SW480 (cell line): ENCODE results near the gene GPC3.
"Not testable (repeated sequence)": the region's sequence is repeated elsewhere in the genome, so short reads cannot be mapped to it uniquely, and the experiment has no call there.

Source experiments
- DNase-seq: peaks from one replicate; pipeline ENCODE4 v3.0.0-alpha.2; 2016; ENCODE audit warnings: low spot score

The GPC3 gene

DNA sequence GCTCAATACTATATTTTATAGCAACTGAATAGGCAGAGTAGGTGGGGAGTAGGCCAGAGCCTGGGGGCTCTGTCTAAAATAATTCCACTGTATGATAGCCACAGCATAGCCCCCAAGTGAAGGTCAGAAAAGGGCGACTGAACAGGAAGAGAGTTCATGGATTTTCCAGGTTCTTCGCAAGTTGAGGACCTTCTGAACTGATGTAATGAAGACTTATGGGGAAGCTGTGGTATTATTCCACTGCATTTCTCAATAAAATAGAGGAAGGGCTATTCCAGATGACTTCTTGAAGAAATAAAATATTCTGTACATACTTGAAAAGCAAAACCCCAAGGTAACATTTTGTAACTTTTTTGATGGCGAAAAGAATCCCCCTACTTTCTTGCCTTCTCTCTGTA is 338.7 kb downstream of the GPC3 start:
- DNase-seq, result no peak

DNA sequence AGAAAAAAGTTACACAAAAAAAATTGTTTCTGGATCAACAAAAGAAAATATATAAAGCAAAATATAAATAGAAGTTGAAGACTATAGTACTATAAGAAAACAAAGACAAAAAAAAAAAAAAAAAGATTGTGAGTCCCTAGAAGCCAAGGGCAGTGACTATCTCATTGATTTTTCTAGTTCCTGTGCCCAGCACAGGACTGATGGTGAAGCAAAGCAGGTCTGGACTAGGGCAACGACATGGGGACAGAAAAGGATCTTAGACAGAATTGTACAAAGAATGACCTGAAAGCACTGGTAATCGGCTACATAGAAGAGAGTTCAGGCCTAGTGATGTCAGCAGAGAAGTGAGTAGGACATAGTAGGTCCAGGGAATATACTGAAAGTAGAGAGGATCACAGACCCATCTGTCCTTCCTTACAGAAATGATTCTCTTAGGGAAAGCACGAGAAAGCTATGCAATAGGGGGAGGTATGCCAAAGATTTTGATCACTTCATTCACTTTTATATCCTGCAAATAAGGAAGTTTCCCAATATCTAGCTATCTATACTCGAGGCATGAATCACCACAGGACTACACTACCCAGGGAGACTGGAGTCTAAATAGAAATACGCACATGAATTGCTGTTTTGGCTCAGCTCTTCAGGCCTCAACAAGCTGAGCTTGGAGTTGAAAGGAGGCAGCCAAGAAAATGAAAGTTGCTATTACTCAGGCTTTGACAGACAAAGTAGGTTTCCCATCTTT is 339.2 kb downstream of the GPC3 start:
- DNase-seq, result no peak

DNA sequence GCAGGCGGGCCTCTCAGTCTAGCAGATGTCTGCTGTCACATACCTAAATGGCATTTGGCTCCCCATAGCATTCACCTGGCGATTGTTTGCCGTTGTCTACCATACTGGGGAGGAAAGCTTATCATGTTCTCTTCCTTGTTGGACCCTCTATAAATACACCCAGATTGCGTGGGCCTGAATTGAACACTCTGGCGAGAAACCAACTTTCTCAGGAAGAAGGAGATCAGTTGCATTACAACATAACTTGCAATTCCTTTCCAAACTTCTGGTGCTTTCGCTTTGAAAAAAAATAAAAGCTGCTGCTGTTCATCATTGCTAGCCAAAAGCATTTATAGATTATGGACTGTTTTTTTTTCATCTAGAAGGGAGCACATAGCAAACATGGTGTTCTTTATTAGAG is 340.1 kb downstream of the GPC3 start:
- DNase-seq, result no peak

DNA sequence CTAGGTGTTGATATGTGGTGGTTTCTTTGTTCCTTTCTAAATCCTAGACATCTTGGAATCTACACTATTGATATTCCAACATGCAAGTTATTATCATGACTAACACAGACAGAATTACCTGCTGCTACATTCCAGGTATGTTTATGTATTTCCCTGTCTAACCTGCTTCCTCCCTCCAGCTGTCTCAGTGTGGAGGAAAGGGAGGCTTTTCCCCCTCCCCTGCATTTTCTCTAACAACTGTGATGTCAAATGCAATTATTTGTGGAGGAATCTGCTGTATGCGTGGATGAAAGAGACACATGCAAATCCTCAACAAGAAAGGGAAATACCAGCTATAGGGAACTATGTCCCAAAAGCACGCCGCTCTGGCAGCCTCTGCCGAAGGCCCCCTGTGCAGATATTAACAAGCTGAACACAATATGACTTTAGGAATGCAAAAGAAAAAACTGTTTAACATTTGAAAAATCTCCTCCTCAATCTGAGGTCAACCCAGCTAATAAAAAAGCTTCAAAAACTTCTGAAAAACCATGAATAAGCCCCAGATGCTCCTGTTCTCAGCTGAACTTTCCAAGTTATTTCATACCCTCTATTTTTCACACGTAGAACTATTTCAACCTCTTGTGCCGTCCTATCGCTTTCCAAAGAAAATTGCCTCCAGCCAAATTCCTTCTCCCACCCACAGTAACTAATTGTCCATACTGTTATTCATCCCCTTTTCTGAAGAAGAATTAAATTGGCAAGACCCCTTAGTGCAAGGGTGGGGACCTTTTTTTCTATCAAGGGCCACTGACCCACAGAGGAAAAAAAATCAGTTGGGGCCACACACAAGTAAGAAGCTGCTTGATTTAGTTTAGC is 345.0 kb downstream of the GPC3 start:
- DNase-seq, result no peak

DNA sequence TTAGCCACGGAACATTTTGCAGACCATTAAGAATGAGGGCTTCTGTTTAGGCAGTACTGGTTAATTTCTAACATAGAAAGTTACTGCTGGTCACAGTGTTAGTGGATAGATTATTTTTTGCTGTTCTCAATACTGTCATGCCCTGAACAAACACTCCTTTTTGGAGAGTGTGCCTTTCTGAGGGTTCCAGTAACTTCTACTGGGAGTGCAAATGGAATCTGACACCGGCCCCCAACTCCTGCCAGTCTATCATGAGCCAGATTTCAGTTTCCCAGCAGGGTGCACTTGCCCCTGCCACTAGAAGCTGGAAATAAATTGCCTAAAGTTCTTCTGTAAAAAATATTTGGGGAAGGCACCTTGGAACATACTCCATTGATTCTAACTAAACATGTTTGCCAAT is 345.7 kb downstream of the GPC3 start:
- DNase-seq, result no peak

DNA sequence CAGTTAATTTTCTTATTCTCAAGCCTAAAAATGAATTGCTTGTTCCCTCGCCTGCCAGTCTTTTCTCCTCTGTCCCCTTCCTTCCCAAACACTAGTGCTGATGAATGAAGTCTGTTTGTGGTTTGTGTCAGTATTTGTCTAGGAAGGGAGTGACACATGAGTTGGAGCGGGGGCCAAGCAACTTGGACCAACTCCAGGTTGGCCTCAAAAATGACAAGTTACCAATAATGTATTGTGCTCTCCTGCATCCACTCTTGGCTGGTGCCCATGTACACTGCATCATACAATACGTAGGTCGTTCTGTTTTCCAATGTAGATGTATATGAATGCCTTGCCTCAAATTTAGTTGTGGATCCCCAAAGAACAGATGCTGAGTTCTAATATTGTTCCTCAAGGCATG is 347.1 kb downstream of the GPC3 start:
- DNase-seq, result no peak

DNA sequence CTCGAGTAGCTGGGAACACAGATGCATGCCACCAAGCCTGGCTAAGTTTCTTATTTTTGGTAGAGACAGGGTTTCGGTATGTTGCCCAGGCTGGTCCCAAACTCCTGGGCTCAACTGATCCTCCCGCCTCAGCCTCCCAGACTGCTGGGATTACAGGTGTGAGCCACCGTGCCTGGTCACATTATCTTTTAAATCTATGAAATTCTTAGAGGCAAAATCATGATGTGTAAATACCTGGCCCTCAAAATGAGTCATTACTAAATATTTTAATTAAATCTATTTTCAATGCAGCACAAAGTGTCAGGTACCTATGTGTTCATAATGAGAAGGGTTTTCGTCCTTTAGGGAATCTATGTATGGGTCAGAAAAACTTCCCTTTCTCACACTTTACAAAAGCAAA is 347.6 kb downstream of the GPC3 start:
- DNase-seq, result no peak

DNA sequence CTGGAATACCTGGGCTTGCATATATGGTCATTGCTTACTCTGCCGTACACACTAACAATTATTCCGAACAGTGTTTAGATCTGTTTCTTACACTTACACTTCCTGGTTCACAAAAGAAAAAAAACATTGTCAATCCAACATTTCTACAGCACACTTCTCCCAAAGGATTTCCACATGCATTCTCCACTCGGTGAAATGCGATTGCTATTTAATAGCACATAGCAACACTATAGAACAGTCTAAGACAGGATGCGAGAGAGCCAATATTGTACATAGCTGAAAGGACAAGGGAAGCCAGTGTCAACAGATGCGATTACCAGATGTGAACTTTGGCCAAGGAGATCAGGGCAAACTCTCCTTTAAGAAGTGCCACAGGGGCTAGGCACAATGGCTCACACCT is 349.4 kb downstream of the GPC3 start:
- no peak for DNase-seq

DNA sequence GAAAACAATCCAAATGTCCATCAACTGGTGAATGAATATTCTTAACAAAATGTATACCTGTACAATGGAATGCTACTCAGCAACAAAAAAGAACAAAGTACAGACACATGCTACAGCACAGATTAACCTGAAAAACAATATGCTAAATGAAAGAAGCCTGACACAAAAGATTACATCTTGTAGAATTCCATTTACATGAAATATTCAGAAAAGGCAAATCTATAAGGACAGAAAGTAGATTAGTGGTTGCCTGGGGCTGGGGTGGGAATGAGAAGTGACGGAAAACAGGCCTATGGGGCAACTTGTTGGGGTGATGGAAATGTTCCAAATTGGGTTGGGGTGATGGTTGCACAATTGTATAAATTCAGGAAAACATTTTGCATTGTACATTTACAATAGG is 351.0 kb downstream of the GPC3 start:
- DNase-seq, result no peak

DNA sequence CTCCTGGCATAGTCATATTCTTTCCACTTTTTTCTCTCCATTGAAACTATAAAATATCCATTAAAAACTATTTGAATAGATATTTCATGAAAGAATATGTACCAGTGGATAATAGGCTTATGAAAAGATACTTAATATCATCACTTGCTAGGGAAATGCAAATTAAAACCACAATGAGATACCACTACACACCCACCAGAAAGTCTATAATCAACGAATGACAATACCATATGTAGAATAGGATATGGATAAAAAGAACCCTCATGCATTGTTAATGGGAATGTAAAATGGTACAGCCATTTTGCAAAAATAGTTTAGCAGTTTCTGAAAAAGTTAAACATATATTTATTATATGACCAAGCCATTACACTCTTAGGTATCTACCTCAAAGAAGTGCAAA is 351.4 kb downstream of the GPC3 start:
- no peak for DNase-seq

DNA sequence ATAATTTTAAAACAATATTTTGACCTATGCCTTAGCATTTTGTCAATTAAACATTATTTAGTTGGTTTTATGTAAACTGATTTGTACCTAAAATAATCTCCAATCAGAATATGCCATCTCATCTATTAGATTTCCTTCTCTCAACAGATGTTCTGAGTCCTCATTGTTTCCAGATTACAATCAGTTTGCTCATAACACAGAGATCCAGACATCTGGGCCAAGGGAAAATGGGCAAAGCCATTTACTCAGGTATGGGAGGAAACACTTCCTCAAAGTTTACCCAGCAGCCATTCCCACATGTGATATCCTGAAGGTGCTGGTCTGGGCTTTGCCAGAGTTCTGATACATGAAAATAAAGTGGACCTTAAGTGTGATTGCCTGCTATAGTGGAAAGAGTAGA is 352.2 kb downstream of the GPC3 start:
- no peak for DNase-seq

DNA sequence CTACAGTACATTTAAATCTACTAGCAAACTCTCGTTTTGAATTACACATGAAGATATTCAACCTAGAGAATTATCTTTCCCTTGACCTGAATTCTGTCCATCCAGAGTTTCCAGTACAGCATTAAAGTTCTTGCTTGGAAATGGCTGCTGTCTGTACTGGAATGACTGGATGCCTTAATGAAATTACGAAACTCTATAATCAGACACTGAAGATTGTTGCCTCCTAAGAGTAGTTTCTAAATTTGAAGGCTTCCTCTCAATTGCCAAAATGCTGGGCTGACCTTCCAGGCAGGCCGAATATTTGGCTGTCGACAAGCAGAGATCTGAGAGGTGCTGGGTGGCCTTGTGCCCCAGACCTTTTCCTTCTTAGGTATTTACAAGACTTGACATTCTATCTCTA is 355.0 kb downstream of the GPC3 start:
- DNase-seq, result no peak

DNA sequence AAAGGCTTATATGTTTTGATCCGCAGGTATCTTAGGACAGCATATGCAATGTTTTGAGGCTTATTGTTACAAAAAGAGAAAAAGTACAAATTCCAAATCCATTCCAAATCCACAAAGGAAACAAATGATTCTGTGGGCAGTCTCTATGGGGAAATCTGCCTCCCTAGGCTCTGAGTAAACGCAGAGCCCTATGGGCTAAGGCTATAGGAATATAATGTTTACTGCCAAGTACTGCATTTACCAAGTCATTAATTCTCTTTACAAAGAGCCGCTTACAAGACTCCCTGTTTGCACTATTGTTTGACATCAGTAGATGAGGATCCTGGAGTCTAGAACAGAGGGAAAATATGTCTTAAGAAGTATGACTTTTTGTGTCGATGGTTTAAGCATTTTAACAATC is 357.7 kb downstream of the GPC3 start:
- no peak for DNase-seq

DNA sequence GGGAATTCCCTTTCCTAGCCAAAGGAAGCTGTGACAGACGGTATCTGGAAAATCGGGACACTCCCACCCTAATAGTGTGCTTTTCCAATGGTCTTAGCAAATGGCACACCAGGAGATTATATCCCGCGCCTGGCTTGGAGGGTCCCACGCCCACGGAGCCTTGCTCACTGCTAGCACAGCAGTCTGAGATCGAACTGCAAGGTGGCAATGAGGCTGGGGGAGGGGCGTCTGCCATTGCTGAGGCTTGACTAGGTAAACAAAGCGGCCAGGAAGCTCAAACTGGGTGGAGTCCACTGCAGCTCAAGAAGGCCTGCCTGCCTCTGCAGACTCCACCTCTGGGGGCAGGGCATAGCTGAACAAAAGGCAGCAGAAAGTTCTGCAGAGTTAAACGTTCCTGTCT is 364.0 kb downstream of the GPC3 start:
- DNase-seq, result not testable (repeated sequence)

DNA sequence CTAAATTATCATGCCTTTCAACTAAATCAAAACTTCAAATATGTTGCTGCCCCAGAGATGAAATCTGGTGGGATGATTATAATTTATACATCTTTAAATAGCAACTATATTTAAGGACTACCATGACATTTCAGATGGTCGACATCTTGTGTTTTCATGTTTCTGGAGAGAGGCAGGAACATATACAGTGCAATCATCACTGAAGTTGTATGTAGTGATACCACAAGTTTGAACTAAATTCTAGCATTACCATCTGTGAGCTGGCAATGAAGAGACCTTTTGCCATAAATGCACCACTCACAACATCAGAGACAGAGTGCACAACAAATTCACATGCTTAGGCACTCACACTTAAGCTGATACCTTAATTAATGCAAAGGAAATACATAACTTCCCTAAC is 373.7 kb downstream of the GPC3 start:
- no peak for DNase-seq

DNA sequence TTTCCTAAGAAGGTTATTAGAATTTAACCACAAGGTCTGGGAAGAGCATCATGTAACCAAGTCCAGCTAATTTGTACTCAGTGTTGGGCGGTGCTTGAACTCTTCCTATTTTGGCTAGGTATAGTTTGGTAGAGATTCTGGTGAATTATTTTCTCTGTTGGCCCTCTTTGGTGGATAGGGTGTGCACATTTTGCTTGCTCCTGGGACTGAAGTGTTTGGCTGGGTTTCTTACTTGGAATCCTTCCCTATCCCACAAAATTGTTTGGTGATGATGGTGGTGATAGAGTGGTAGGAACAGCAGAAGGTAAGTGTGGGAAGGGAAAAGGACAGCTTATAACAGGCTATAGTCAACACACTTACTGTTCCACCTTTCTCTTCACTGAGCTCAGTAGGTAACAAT is 375.3 kb downstream of the GPC3 start:
- DNase-seq, result no peak

DNA sequence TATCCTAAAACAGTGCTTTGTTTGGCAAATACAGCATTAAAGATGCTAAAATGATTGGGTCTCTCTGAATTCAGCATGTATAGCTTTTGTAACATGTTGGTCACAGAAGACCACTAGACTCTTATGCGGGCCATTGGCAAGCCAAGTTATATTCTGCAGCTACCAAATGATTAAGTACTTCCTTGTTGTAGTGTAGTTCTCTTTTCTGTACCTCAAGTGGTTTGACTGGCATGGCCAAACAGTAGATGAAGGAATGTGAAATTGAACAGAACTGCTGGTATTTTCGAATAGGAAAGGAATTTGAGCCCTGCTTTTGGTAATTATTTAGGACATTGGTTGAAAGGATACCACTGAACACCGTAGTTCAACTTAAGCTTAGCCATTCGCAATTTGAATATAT is 376.2 kb downstream of the GPC3 start:
- no peak for DNase-seq

DNA sequence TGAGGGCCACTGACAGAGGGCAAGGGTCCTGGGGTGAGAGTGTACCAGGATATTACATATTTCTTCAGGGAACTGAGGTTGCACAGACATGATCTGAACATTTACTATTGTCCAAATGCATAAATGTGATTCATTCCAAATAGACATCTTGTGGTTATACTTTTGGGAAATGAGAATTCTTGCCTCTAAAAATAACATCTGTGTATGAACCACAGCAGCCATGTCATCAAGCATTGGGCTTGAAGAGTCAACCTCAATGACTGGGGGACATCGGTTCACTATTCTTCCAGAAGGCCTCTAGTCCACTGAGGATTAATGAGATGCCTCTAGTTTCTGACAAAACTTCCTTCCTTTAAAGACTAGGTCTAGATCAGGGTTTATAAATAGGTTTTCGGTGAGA is 377.0 kb downstream of the GPC3 start:
- no peak for DNase-seq

DNA sequence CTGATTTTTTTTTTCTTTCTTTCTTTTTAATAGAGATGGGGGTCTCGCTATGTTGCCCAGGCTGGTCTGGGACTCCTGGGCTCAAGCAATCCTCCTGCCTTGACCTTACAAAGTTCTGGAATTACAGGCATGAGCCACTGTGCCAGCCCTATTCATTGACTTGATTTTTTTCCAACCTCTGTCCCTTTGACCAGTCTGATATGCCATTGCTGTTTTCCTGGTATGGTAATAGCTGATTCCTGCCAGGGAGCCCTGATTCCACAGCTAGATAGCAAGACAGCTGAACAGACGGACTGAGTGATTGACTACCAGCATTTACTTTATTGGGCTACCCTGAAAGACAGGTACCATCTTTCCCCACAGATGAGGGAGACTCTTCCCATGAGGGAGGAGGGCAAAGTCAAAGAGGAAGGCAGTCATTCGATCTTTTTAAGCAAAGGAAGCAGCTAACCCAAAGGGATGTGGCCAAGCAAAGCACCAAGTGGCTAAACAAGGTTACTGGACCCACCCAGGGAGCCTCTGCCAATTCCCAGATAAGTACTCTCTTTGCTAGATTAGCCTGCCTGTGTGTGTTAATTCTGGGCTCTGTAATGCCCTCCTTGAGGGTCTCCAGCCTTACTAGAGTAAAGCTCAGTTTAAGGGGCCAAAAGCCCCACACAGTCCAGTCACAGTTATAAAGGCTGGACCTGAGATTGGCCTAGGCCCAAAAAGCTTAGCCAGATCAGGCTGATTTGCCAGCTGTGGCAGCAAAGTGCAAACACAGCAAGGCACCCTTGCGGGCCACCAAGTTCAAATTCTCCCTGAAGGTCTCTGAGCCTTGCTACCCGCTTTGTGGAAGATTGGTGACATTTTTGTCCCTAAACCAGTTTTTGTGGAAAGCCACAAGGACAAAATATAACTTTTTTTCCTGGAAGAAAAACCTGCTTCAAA is 377.7 kb downstream of the GPC3 start:
- no peak for DNase-seq

DNA sequence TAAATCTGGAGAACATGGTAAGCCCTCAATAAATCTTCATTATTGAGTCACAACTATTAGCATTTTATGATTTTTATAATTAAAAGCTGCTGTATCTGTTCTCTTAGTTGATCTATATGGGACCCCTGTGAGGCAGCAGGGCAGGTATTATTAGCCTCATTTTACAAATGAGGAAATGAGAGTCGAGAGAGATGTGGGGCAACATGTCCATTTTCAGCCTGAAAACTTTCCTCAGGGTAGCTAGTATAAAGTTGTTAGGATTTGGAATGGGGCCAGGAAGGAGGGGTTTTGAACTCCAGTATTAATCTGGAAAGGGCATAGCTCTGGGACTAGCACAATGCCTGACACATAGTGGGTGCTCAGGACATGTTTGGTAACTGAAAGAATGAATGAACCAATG is 378.4 kb downstream of the GPC3 start:
- no peak for DNase-seq

DNA sequence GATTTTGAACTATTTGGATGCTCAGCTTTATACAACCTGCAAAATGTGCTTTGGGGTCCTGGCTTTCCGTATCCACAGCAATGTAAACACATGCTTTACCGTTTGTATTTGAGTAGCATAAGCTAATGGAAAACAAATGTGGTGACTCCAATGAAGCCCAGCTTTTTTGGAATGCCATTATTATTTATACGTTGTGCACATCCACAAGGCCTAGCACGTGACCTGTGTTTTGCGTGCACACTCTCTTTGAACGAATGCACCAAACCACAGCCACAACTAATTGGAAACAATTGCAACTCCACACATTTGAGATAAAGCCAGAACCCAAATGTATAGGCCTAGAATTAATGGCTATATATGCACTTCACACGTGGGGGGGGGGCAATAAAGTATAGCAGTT is 380.6 kb downstream of the GPC3 start:
- no peak for DNase-seq

DNA sequence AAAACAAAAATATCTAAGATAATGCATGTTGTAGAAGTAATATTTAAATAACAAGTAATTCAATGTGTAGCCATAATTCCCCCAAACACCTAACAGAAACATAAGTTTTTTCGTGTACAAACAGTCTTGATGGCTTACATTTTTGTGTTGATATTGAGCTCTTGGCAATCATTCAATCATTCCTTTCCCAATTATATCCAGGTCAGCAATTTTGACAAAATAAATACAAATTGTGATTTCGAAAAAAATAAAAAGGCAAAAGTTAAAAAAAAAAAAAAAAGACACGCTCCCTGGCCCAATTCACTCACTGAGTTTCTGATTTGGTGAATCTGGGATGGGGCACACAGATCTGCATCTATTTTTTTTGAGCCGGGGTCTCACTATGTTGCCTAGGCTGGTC is 382.5 kb downstream of the GPC3 start:
- DNase-seq, result no peak

DNA sequence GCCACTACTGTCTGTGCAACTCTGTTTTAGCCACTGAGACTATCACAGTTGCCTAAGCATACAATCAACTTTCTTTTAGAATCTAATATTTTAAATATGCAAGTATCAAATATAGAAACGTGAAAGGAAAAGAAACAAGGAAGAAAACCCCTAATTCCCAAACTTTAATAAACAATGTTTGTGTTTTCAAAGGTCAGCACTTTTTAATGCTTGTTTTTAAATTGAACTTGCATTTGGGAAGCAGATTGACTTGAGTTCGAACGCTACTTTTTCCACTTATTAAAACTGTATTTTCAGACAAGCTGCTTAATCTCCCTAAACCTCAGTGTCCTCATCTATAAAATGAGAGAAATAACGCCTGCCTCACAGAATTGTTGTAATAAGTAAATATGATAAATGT is 384.3 kb downstream of the GPC3 start:
- DNase-seq, result no peak
